Left ventricle myocardium inferior (tissue), 1 donor: ENCODE measurements around the gene ATP8B2. TPM values are rescaled to one million over a fixed set of nuclear protein-coding genes. Genes with fewer than 3 reads are reported as not detected.
"Not testable (repeated sequence)": the region's sequence is repeated elsewhere in the genome, so short reads cannot be mapped to it uniquely, and the experiment has no call there.

Experiments
- DNase-seq: peaks from one replicate; pipeline ENCODE4 v3.0.0-alpha.2; 2020
- H3K27ac ChIP-seq: fragments of 200-600 bp; replicated peaks from 2 replicates; pipeline ENCODE4 v1.8.0; 2021
- H3K27me3 ChIP-seq: fragments of 200-600 bp; 2 replicates; pipeline ENCODE4 v1.8.0; 2021; ENCODE audit warnings: low read depth
- H3K36me3 ChIP-seq: fragments of 200-600 bp; 2 replicates; pipeline ENCODE4 v1.8.0; 2021
- H3K4me1 ChIP-seq: fragments of 200-600 bp; 2 replicates; pipeline ENCODE4 v1.8.0; 2021
- H3K4me3 ChIP-seq: fragments of 200-600 bp; 2 replicates; pipeline ENCODE4 v1.8.0; 2021; ENCODE audit warnings: mild to moderate bottlenecking, moderate library complexity
- H3K9me3 ChIP-seq: fragments of 200-600 bp; replicated peaks from 2 replicates; pipeline ENCODE4 v1.8.0; 2021
- intact Hi-C: fragments of 100-400 bp; cut with micrococcal nuclease; formaldehyde crosslinking; loops from one replicate; pipeline ENCODE4 v1.11.0; 2022
- total RNA-seq: library from RNA; stranded (reverse); fragmentation: NEBNext Ultra II Directional; extraction: Animal tissue kit (Norgen Biotek cat#: 25700); gene quantifications from one replicate; pipeline ENCODE4 v1.2.1, GENCODE V29; 2021
- TF ChIP-seq, protein P1 (sequence below): fragments of 200-600 bp; IDR thresholded peaks from 2 replicates; pipeline ENCODE4 v1.8.0; 2021; ENCODE audit warnings: antibody characterized with exemption, mild to moderate bottlenecking, borderline replicate concordance
- donor health status: DM: no; HTN: yes; CAD: no; lungs with severe emphysema.

The ATP8B2 gene
- total RNA-seq, 1 donor from 2014 or later = 11.8 TPM

DNA sequence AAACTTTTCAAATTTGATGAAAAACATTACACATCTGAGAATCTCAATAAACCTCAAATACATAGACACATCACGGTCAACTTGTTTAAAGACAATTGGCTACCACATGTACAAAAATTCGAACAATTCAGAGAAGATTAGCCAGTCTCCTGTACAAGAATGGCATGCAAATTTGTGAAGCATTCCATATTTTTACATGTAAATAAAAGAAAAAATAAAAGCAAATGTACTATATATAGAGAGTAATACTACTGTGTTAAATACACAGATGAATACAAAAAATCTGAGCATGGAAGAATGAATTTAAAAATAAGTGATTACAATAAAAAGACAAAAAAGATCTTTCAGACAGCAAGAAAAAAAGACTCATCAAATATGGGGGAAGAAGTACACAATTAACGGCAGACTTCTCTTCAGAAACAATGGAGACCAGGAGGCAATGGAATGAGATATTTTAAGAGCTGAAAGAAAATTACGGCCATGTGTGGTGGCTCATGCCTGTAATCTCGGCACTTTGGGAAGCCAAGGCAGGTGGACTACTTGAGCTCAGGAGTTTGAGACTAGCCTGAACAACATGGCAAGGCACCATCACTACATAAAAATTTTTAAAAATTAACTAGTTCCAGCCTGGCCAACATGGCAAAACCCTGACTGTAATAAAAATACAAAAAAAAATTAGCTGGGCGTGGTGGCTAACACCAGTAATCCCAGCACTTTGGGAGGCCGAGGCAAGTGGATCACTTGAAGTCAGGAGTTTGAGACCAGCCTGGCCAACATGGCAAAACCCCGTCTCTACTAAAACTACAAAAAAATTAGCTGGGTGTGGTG lies 29.7 kb upstream of the ATP8B2 start:
- no peak overlapping the region for H3K4me3 ChIP-seq
- no peak for DNase-seq
- TF ChIP-seq, protein P1, sequence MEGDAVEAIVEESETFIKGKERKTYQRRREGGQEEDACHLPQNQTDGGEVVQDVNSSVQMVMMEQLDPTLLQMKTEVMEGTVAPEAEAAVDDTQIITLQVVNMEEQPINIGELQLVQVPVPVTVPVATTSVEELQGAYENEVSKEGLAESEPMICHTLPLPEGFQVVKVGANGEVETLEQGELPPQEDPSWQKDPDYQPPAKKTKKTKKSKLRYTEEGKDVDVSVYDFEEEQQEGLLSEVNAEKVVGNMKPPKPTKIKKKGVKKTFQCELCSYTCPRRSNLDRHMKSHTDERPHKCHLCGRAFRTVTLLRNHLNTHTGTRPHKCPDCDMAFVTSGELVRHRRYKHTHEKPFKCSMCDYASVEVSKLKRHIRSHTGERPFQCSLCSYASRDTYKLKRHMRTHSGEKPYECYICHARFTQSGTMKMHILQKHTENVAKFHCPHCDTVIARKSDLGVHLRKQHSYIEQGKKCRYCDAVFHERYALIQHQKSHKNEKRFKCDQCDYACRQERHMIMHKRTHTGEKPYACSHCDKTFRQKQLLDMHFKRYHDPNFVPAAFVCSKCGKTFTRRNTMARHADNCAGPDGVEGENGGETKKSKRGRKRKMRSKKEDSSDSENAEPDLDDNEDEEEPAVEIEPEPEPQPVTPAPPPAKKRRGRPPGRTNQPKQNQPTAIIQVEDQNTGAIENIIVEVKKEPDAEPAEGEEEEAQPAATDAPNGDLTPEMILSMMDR = no peak
- peaks cover 40% of the 10 kb centered on the region for H3K9me3 ChIP-seq
- no peak overlapping the region for H3K27ac ChIP-seq
- no peaks in the 10 kb centered on the region for H3K4me1 ChIP-seq
- intact Hi-C loops = no loop called here
- peaks cover 4% of the 10 kb centered on the region for H3K27me3 ChIP-seq
- no peaks in the 10 kb centered on the region for H3K36me3 ChIP-seq

DNA sequence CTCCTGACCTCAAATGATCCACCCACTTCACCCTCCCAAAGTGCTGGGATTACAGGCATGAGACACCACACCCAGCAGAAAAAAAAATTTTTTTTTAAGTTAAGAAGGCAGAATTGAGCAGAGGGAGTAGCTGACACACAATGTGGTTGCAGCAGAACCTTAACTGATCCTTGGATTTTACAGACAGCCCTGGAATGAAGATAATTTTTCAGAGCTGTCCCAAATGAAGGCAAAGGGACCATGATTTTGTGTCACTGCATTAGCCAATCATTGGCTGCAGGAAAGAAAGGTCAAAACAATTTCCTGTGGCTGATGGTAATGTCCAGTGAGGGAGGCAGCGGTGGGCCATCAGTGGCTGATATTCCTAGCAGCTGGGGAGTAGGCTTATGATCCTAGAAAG lies 23.7 kb upstream of the ATP8B2 start:
- intact Hi-C loops = no loop called here
- no peaks in the 10 kb centered on the region for H3K27me3 ChIP-seq
- no peak overlapping the region for H3K4me3 ChIP-seq
- H3K36me3 ChIP-seq = no peaks in the 10 kb centered on the region
- no peak overlapping the region for H3K27ac ChIP-seq
- TF ChIP-seq, protein P1 = no peak
- peaks cover 8% of the 10 kb centered on the region for H3K9me3 ChIP-seq
- no peaks in the 10 kb centered on the region for H3K4me1 ChIP-seq
- DNase-seq = no peak

DNA sequence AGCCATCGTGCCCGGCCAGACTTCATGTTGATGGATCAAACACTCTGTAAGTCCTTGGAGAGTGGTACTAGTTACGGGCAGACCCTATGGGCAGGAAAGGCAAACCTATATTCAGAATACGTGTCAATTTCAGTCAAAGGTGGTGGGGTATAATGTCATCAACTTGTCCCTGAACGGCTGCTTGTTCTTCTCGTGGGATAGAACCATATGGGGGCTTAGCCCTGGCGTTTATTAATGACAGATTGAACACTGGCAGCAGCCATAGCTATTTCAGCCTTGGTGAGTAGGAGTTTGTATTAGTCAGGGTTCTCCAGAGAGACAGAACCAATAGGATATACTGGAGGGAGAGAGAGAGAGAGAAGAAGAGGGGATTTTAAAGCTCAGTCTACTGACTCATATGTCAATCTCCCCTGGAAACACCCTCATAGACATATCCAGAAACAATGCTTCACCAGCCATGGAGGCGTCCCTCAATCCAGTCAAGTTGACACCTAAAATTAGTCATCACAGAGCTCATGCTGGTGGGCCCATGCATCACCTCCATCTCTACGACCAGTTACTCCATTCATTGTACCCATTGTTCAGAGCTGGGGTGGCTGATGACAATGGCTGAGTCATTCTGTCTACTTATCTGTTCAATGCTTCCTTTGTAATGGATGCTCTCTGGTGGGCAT lies 20.5 kb upstream of the ATP8B2 start:
- TF ChIP-seq, protein P1 = no peak
- intact Hi-C loops = no loop called here

DNA sequence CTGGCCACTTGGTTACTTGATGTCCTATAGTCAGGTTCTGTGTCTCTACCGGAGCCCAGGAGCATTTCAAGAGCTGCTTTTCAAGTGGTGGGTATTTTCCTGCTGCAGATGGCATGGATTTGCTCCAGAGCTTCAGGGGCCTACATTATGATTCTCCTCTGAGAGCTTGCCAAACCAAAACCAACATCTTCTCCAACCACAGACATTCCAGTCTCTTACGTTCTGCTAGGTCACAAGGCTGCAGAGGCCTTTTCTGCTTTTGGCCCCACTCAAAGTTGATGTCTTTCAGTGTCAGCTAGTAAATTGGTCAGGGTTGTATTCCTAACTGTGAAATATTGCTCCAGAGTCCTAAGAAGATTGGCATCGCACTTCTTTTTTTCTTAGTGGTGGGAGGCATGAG lies 19.2 kb upstream of the ATP8B2 start:
- H3K9me3 ChIP-seq = no peaks in the 10 kb centered on the region
- H3K4me1 ChIP-seq = no peaks in the 10 kb centered on the region
- no peak overlapping the region for H3K27ac ChIP-seq
- DNase-seq = no peak
- no peaks in the 10 kb centered on the region for H3K27me3 ChIP-seq
- TF ChIP-seq, protein P1 = no peak
- intact Hi-C loops = no loop called here
- no peak overlapping the region for H3K4me3 ChIP-seq
- no peaks in the 10 kb centered on the region for H3K36me3 ChIP-seq

More for the DNA sequence above, 20.5 kb upstream of the ATP8B2 start:
- Histone ChIP-seq H3K4me3 (no peak overlapping the region), H3K27ac (no peak overlapping the region), H3K36me3 (no peaks in the 10 kb centered on the region), H3K27me3 (no peaks in the 10 kb centered on the region), H3K9me3 (no peaks in the 10 kb centered on the region), H3K4me1 (no peaks in the 10 kb centered on the region)
- DNase-seq = no peak

DNA sequence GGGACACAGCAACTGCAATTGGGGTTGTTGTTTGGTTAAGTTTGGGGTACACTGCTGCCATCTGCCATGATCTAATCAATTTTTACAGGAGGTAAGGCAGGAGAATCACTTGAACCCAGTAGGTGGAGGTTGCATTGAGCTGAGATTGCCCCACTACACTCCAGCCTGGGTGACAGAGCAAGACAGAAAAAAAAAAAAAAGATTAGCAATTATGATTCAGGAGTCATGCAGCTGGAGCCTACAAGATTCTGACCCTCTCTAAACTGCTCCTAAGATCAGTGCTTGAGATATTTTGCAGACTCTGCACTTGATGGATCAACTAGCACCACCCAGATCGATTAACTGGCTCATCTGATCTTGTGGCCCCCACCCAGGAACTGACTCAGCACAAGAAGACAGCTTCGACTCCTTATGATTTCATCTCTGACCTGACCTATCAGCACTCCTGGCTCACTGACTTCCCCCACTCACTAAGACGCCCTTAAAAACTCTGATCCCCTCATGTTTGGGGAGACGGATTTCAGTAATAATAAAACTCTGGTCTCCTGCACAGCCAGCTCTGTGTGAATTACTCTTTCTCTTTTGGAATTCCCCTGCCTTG lies 17.6 kb upstream of the ATP8B2 start:
- H3K4me1 ChIP-seq, H3K27me3 ChIP-seq, H3K36me3 ChIP-seq, intact Hi-C loops, H3K27ac ChIP-seq, H3K9me3 ChIP-seq, DNase-seq, H3K4me3 ChIP-seq: not testable (repeated sequence)

DNA sequence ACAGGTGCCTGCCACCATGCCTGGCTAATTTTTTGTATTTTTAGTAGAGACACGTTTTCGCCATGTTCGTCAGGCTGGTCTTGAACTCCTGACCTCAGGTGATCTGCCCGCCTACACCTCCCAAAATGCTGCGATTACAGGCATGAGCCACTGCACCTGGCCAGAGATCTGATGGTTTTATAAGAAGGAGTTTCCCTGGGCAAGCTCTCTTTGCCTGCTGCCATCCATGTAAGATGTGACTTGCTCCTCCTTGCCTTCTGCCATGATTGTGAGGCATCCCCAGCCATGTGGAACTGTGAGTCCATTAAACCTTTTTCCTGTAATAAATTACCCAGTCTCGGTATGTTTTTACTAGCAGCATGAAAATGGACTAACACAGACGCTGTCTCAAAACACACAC lies 16.2 kb upstream of the ATP8B2 start:
- intact Hi-C loops, H3K9me3 ChIP-seq, H3K4me3 ChIP-seq, H3K27me3 ChIP-seq, DNase-seq, H3K4me1 ChIP-seq, H3K27ac ChIP-seq, H3K36me3 ChIP-seq: not testable (repeated sequence)

DNA sequence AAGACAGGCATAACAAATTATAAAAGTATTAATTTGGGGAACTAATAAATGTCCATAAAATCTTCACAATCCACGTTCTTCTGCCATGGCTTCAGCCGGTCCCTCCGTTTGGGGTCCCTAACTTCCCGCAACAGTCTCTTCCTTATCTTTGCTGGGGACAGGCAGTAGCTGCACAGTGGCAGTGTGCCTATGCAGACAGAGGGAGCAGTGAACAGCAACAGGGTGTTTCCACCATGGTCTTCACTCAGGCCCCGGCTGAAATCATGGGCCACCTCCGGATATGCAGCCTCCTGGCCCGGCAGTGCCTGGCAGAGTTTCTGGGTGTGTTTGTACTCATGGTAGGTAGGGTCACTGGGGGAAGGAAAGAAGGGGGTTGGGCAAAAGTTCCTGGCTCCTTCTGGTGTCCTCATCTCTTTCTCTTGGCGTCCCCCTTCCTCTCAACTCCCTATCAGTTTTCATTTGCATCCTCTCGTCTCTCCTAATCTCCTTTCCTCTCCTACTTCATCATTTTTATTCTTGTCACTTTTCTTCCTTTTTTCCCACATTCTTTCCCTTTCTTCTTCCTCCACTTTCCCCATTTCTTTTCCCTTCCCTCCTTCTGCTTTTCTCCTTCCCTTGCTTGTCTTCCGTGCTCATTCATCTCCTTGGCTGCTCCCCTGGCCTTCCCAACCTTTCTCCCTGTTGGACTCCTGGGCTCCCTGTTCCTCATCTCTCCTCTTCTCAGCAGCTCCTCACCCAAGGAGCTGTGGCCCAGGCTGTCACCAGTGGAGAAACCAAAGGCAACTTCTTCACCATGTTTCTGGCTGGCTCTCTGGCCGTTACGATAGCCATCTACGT lies 12.9 kb upstream of the ATP8B2 start:
- H3K4me3 ChIP-seq, DNase-seq, intact Hi-C loops, H3K27ac ChIP-seq, H3K27me3 ChIP-seq, H3K4me1 ChIP-seq, H3K36me3 ChIP-seq: not testable (repeated sequence)
- peaks cover 14% of the 10 kb centered on the region for H3K9me3 ChIP-seq
